GM11168 (cell line): ENCODE results near the gene PLCB1.

Experiments
- in situ Hi-C: fragments of 300-500 bp; cut with MboI; formaldehyde crosslinking; loops from one replicate; pipeline ENCODE4 v1.12.0; 2022; ENCODE audit warnings: low sequenced_read_pairs; ENCODE audit not compliant: unreplicated experiment

PLCB1 gene

GRCh38 chr20:8231038-8231437 lies 99.0 kb downstream of the PLCB1 start:
- in situ Hi-C loops = no loop called here

- in situ Hi-C loops = no loop called here
Observed at GRCh38 chr20:8232332-8232731, 100.3 kb downstream of the PLCB1 start.

GRCh38 chr20:8234580-8234979 lies 102.5 kb downstream of the PLCB1 start:
- in situ Hi-C loops = no loop called here

GRCh38 chr20:8242066-8242465 lies 110.0 kb downstream of the PLCB1 start:
- in situ Hi-C loops = no loop called here

- in situ Hi-C loops = no loop called here
Observed at GRCh38 chr20:8242827-8243724, 111.0 kb downstream of the PLCB1 start.

- in situ Hi-C loops = no loop called here
Observed at GRCh38 chr20:8244637-8245036, 112.6 kb downstream of the PLCB1 start.

GRCh38 chr20:8246153-8246552 lies 114.1 kb downstream of the PLCB1 start:
- in situ Hi-C loops = no loop called here

- in situ Hi-C loops = no loop called here
Observed at GRCh38 chr20:8246716-8247115, 114.7 kb downstream of the PLCB1 start.

- in situ Hi-C loops = no loop called here
Observed at GRCh38 chr20:8248051-8248450, 116.0 kb downstream of the PLCB1 start.

GRCh38 chr20:8249634-8250033 lies 117.6 kb downstream of the PLCB1 start:
- in situ Hi-C loops = no loop called here

GRCh38 chr20:8250539-8251200 lies 118.6 kb downstream of the PLCB1 start:
- in situ Hi-C loops = no loop called here

- in situ Hi-C loops = no loop called here
Observed at GRCh38 chr20:8251201-8251575, 119.1 kb downstream of the PLCB1 start.

- in situ Hi-C loops = no loop called here
Observed at GRCh38 chr20:8254911-8255582, 123.0 kb downstream of the PLCB1 start.

GRCh38 chr20:8255945-8256632 lies 124.0 kb downstream of the PLCB1 start:
- in situ Hi-C loops = no loop called here

GRCh38 chr20:8260837-8261251 lies 128.8 kb downstream of the PLCB1 start:
- in situ Hi-C loops = no loop called here

- in situ Hi-C loops = no loop called here
Observed at GRCh38 chr20:8262721-8263120, 130.7 kb downstream of the PLCB1 start.

GRCh38 chr20:8265588-8265987 lies 133.5 kb downstream of the PLCB1 start:
- in situ Hi-C loops = no loop called here

- in situ Hi-C loops = no loop called here
Observed at GRCh38 chr20:8267009-8267408, 134.9 kb downstream of the PLCB1 start.

- in situ Hi-C loops = no loop called here
Observed at GRCh38 chr20:8271727-8272126, 139.7 kb downstream of the PLCB1 start.

- in situ Hi-C loops = no loop called here
Observed at GRCh38 chr20:8272766-8273165, 140.7 kb downstream of the PLCB1 start.

- in situ Hi-C loops = no loop called here
Observed at GRCh38 chr20:8284902-8285301, 152.8 kb downstream of the PLCB1 start.
